DOHH2 (cell line): ENCODE results near the gene DSE.

Source experiments
- EZH2phosphoT487 ChIP-seq: fragments of 200-600 bp; sonication (generic); IDR thresholded peaks from 2 replicates; pipeline ENCODE4 v1.6.1; 2017; ENCODE audit warnings: borderline replicate concordance, mild to moderate bottlenecking, antibody characterized with exemption, low read length, moderate library complexity, mixed read lengths
- TF ChIP-seq, protein P1 (sequence below): fragments of 200-600 bp; sonication (generic); IDR thresholded peaks from one replicate; pipeline ENCODE4 v1.5.1; 2014; ENCODE audit warnings: antibody characterized with exemption, mild to moderate bottlenecking, low read depth, low read length; ENCODE audit not compliant: poor library complexity, severe bottlenecking

DNA sequence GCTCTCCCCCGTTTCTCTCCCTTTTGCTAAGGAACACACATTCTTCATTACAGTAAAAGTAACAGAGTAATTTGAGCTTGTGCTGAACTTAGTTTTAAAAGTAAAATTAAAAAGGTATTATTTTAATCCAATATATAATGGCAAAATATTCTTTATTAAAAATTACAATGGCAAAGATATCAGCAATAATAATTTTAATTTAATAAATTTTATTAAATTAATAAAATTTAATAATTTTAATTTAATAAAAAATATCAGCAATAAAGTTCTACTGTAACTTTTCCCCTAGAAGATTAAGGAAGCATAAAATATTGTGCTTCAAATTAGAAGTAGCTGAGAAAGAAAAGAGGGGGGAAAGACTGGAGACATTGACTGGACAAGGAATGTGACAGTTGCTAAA is 32.5 kb downstream of the DSE start:
- TF ChIP-seq, protein P1, sequence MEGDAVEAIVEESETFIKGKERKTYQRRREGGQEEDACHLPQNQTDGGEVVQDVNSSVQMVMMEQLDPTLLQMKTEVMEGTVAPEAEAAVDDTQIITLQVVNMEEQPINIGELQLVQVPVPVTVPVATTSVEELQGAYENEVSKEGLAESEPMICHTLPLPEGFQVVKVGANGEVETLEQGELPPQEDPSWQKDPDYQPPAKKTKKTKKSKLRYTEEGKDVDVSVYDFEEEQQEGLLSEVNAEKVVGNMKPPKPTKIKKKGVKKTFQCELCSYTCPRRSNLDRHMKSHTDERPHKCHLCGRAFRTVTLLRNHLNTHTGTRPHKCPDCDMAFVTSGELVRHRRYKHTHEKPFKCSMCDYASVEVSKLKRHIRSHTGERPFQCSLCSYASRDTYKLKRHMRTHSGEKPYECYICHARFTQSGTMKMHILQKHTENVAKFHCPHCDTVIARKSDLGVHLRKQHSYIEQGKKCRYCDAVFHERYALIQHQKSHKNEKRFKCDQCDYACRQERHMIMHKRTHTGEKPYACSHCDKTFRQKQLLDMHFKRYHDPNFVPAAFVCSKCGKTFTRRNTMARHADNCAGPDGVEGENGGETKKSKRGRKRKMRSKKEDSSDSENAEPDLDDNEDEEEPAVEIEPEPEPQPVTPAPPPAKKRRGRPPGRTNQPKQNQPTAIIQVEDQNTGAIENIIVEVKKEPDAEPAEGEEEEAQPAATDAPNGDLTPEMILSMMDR, result no peak
- TF ChIP-seq EZH2phosphoT487, result no peak
